Tibial artery (tissue), 4 donors: ENCODE data around the gene HOXA9.
A peak's percentile ranks its signal among the peaks of the same experiment; 100 is the strongest.

Source experiments
- DNase-seq, 2 donors: peaks; one replicate each; pipeline ENCODE4 v3.0.0-alpha.2; 2019
- H3K27ac ChIP-seq, 2 donors: fragments of 200-600 bp; sonication (generic) in 1 of 2; 1 replicate in 1 of 2; 2 replicates in 1 of 2; pipeline ENCODE4 v1.5.1; 2018 to 2019; ENCODE audit warnings: mild to moderate bottlenecking in 1 of 2
- H3K27me3 ChIP-seq, 2 donors: fragments of 200-600 bp; sonication (generic) in 1 of 2; one replicate each; pipeline versions ENCODE4 v1.5.1 to v1.6.0; 2016 to 2019
- H3K36me3 ChIP-seq, 3 donors: fragments of 200-600 bp; sonication (generic) in 2 of 3; one replicate each; pipeline ENCODE4 v1.5.1; 2016 to 2019; ENCODE audit warnings: mild to moderate bottlenecking in 2 of 3
- H3K4me1 ChIP-seq, 4 donors: fragments of 200-600 bp; sonication (generic) in 2 of 4; 1 replicate in 3 of 4; 2 replicates in 1 of 4; pipeline ENCODE4 v1.5.1; 2016 to 2019
- H3K4me3 ChIP-seq, 2 donors: fragments of 200-600 bp; sonication (generic) in 1 of 2; 1 replicate in 1 of 2; 2 replicates in 1 of 2; pipeline ENCODE4 v1.5.1; 2018 to 2019; ENCODE audit warnings: mild to moderate bottlenecking in 2 of 2
- H3K9me3 ChIP-seq, 3 donors: fragments of 200-600 bp; sonication (generic) in 1 of 3; one replicate each; pipeline ENCODE4 v1.5.1; 2016 to 2019
- intact Hi-C: fragments of 100-400 bp; cut with DNase I; formaldehyde crosslinking; loops from one replicate; pipeline ENCODE4 v1.15.0; 2023; ENCODE audit warnings: low total_unique reads
- TF ChIP-seq, protein P1 (sequence below), 2 experiments: fragments of 200-600 bp in 1 of 2; fragments of 450-650 bp in 1 of 2; IDR thresholded peaks; one replicate each; pipeline ENCODE4 v1.5.1; 2017 to 2019; ENCODE audit warnings: antibody characterized with exemption in 2 of 2, mild to moderate bottlenecking in 1 of 2, moderate library complexity in 1 of 2

The HOXA9 gene

DNA sequence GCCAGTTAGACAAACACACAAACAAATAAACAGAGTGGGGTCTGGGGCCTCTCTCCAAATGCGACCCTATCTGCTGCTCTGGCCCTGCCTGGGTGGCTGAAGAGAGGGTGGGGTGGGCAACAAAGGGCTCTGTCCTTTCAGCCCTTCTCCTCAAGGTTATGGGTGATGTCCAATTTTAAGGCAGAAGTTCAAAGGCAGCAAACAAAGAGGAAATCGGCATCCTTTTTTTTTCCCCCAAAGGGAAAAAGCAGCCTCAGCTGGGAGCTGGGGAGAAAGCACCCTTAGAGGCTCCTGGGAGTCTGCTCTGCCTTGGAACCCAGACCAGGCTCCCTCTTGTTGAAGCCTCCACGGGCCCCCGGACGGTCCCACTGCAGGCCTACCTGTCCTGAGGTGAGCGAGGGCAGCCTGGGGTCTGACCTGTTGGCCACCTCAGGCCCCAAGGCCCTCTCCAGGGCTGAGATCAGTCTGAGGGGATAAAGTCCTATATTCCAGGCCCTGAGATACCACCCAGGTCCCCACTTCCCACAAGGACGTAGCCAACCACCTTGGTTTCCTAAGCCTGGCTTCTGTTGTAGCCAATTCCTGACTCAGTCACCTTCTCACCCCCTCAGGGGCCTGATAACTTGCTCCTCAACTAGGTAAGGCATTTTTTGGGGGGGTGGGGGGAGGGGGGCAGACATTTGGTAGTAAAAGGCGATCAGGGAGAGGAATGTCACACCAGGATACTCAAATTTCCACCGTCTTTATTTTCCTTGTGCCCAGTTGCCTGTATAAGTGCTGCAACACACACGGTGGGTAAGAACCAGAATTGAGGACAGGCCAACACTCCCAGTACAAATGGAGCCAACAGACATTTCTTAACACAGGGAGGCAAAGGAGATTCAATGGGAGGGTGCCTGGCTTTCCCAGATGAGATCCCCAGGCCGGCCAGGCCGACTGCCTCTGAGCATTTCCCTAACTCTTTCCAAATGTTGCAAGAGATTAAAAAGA lies 15.4 kb upstream of the HOXA9 start:
- Histone ChIP-seq H3K27ac (peak overlapping the region in 1 of 2 donors; percentile 96), H3K27me3 (peaks cover 0 to 65% of the 10 kb centered on the region in 2 donors), H3K36me3 (no peaks in the 10 kb centered on the region), H3K9me3 (no peaks in the 10 kb centered on the region), H3K4me1 (peaks cover 0 to 45% (median 28%) of the 10 kb centered on the region in 4 donors), H3K4me3 (no peak overlapping the region)
- intact Hi-C loops, result no loop called here
- TF ChIP-seq, protein P1, sequence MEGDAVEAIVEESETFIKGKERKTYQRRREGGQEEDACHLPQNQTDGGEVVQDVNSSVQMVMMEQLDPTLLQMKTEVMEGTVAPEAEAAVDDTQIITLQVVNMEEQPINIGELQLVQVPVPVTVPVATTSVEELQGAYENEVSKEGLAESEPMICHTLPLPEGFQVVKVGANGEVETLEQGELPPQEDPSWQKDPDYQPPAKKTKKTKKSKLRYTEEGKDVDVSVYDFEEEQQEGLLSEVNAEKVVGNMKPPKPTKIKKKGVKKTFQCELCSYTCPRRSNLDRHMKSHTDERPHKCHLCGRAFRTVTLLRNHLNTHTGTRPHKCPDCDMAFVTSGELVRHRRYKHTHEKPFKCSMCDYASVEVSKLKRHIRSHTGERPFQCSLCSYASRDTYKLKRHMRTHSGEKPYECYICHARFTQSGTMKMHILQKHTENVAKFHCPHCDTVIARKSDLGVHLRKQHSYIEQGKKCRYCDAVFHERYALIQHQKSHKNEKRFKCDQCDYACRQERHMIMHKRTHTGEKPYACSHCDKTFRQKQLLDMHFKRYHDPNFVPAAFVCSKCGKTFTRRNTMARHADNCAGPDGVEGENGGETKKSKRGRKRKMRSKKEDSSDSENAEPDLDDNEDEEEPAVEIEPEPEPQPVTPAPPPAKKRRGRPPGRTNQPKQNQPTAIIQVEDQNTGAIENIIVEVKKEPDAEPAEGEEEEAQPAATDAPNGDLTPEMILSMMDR (IDR thresholded peaks at IDR 0.05), result no peak
- DNase-seq, result peak; percentile 24 to 61

DNA sequence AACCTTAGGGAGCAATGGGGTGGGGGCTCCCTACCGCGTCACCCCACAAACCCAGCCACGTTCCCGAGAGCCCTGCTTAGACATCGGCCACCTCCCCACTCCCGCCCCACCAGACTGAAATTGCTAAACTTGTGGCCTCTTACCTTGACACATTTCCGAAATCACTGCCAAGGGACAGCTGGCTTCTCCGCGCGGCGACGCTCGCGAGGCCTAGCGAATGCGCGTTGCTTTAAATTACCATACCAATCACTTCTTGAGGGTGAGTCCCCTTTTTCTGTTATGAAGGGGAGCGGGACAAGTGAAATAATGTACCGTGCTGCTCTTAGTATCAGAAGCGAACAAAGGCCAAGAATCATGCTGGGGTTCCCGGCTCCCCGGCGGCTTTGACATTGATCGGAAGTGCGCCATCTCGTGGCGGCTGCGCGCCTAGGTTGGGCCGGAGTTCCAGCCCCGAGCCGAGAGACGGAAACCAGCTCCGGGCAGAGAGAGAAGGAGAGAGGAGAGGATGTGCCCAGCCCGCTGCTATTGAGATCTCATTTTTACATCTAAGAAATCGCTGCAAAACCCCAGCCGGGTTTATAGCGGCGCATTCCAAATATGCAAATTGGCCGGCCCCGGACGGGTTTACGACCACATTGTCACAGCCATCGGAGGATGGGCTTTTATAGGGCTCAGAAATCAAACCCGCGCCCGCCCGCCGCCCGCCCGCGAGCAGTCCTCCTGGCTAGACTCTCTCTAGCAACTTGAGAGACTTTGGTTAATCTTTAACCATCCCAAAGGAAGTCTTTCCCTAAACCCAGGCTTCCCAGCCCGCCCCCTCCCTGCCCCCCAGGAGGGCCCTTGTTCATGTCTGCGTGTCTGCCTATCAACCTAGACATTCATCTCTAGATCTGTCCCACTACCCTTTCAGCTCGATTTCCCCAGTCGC lies 14.4 kb upstream of the HOXA9 start:
- peaks cover 0 to 56% of the 10 kb centered on the region in 2 donors for H3K27me3 ChIP-seq
- peak overlapping the region; percentile 39 to 45 for H3K4me3 ChIP-seq
- TF ChIP-seq, protein P1 (IDR thresholded peaks at IDR 0.05), result peak; percentile 73 to 93
- H3K9me3 ChIP-seq, result no peaks in the 10 kb centered on the region
- no peaks in the 10 kb centered on the region for H3K36me3 ChIP-seq
- intact Hi-C loops, result no loop called here
- H3K4me1 ChIP-seq, result peaks cover 0 to 54% (median 26%) of the 10 kb centered on the region in 4 donors
- peak; percentile 74 to 89 for DNase-seq
- H3K27ac ChIP-seq, result peak overlapping the region; percentile 96 to 97

DNA sequence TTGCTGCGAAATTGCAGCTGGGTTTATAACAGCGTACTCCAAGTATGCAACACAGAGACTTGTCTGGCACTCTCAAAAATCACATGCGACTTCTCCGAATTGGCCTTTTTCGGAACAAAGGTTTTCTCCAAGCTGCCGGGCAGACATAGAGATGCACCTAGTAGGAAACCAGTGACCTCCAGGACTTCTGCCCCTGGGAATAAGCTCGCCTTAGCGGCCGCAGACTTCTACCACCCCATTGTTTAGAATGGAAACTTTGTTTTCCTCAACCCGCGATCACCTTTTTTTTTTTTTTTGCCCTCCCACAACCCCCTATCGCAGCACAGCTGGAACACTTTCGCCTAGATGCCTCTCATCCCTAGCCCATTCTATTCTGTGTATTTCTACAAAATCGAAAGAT lies 13.7 kb upstream of the HOXA9 start:
- intact Hi-C loops, result no loop called here
- peaks cover 0 to 53% (median 22%) of the 10 kb centered on the region in 4 donors for H3K4me1 ChIP-seq
- peak overlapping the region; percentile 39 to 45 for H3K4me3 ChIP-seq
- no peaks in the 10 kb centered on the region for H3K9me3 ChIP-seq
- H3K36me3 ChIP-seq, result no peaks in the 10 kb centered on the region
- peak; percentile 22 to 64 for DNase-seq
- peak overlapping the region; percentile 96 to 97 for H3K27ac ChIP-seq
- peaks cover 0 to 48% of the 10 kb centered on the region in 2 donors for H3K27me3 ChIP-seq
- TF ChIP-seq, protein P1 (IDR thresholded peaks at IDR 0.05), result no peak

DNA sequence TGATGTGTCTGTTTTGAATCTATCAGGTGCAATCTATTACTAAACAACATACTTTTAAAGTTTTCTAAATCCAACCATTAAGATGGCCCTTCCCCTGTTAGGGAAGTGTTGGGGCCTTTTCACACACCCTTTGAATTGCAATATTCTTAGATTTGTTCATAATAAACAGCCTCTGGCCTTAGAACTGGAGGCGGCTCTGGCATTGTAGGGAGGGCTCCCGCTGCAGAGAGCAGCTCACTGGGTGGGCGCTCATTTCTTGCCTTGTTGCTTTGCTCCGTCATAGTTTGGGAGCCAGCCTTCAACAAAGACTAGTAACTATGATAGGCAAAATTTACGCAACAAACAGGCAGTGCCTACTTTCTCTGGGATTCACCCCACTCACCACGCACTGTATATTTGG lies 13.0 kb upstream of the HOXA9 start:
- intact Hi-C loops, result no loop called here
- no peaks in the 10 kb centered on the region for H3K36me3 ChIP-seq
- peak overlapping the region in 1 of 2 donors; percentile 45 for H3K4me3 ChIP-seq
- peaks cover 0 to 42% of the 10 kb centered on the region in 2 donors for H3K27me3 ChIP-seq
- TF ChIP-seq, protein P1 (IDR thresholded peaks at IDR 0.05), result no peak
- H3K4me1 ChIP-seq, result peaks cover 0 to 46% (median 17%) of the 10 kb centered on the region in 4 donors
- no peaks in the 10 kb centered on the region for H3K9me3 ChIP-seq
- DNase-seq, result peak; percentile 53 to 71
- peak overlapping the region; percentile 96 to 97 for H3K27ac ChIP-seq

DNA sequence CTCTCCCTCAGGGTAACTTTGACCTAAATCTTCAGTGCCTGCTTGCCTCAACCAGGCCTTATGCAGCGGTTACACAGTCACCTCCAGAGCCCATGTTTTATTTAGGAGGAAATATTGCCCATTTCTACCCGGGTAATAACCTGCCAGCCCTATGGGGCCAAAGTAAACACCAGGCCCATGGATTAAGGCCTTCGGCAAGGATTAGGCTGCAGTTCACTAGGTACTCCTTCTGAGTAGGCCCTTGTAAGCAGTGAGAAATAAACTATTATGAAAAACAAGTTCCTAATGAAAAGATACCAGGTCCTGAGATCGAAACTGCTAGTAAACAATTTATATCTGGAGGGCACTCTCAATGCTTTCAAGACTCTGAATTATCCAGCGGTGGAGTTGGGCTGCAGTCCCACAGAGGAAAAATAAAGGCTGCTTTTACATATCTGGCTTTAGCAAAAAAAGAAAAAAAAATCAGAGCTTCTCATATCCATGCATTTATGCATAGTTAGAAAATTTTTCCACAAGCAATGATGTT lies 12.5 kb upstream of the HOXA9 start:
- intact Hi-C loops, result no loop called here
- Histone ChIP-seq H3K27ac (peak overlapping the region; percentile 96 to 97), H3K9me3 (no peaks in the 10 kb centered on the region), H3K36me3 (no peaks in the 10 kb centered on the region), H3K4me3 (peak overlapping the region; percentile 19 to 45), H3K27me3 (peaks cover 0 to 37% of the 10 kb centered on the region in 2 donors), H3K4me1 (peaks cover 0 to 41% (median 13%) of the 10 kb centered on the region in 4 donors)
- TF ChIP-seq, protein P1 (IDR thresholded peaks at IDR 0.05), result no peak
- DNase-seq, result peak; percentile 9 to 61
